NCI-H1048 (cell line): ENCODE measurements around the gene PPP1R15B.

ENCODE experiments used
- DNase-seq: peaks from one replicate; lab custom pipeline; 2025; lab: John Stamatoyannopoulos, UW

The PPP1R15B gene

DNA sequence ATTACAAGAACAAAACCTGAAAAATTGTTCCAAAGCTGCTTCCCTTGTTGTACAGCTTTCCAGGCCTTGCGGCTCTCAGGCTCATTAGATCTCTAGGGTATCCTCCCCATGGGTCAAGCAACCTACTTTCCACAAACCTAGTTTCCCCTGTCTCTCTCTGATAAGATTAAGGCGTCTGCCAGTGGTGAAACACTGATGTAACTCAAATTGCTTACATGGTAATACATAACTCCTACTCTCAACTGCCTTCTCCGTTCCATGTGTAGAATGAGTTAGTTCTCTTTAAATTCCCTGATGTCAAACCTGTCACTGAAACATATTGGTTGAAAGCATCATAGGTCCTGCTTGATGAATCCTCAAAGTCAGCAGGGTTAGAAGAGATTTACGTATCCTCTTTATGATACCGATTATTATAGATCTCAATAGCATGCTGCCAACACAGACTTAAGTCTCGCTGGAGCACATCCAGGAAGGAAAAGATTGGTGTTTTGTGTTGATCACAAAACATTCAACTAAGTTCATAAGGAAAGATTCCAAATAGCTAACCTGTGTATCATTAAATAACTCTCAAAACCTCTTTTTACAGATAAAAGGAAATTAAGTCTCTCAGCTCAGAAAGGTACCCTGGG, 10.6 kb downstream of the PPP1R15B start:
- DNase-seq: no peak

DNA sequence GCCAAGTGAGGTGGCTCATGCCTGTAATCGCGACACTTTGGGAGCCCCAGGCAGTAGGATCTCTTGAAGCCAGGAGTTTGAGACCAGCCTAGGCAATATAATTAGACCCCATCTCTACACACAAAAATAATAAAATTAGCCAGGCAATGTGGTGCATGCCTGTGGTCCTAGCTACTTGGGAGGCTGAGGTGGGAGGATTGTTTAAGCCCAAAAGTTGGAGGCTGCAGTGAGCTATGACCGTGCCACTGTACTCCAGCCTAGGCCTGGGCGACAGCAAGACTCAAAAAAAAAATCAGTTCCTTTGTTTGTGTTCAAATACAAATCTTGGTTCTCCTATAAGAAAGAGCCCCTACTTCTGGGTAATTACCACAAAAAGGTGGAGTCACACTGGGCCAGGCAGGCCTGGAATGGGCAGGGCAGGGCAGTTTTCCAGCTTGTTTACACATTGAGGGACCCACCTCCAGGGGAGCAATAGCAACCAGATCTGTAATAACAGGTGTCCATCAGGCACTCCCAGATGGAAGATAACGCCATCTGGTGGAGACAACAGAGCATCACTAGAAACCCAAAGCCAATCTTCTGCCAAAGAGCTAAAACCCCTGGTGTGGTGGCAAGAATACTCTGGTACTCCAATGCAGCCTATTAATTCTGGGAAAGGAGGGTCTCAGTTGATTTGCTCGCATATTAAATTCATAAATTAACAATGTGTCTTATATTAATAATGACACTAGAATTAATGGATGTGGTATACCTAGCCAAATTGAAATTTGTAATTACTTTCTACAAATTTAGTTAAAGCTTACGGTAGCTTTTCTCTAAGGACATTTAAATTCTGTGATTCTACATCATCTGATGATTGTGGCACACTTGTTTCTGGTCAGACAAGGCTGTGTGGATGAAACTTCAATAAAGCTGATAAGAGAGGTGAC, 13.2 kb downstream of the PPP1R15B start:
- peak; percentile 89 for DNase-seq

DNA sequence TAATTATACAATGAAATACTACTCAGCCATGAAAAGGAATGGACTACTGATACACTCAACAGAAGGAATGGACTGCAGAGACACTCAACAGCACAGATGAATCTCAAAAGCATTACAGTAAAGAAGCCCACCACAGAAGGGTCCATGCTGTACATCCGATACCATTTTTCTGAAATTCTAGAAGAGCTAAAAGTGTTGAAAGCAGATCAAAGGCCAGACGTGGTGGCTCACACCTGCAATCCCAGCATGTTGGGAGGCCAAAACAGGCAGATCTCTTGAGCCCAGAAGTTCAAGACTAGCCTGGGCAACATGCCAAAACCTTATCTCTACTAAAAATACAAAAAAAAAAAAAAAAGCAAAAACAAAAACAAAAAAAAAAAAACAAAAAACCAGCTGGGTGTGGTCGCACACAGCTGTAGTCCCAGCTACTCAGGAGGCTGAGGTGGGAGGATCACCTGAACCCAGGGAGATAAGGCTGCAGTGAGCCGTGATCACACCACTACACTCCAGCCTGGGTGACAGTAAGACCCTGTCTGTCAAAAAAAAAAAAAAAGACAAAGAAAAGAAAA, 15.5 kb downstream of the PPP1R15B start:
- no peak for DNase-seq

DNA sequence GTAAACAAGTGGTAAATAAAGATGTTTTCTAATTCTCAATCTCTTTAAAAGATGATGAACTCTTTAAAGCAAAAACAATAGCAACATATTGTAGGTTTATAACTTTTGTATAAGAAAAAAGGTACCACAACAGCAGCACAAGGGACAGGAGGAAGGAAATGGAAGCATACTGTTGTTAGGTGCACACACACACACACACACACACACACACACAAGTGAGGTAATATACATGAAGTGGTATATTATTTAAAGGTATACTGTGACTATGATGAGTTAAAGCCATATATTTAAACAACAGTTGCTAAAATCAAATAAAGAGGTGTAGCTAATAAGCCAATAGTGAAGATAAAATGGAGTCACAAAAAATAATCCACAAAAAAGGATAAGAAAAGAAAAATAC, 20.0 kb downstream of the PPP1R15B start:
- no peak for DNase-seq

DNA sequence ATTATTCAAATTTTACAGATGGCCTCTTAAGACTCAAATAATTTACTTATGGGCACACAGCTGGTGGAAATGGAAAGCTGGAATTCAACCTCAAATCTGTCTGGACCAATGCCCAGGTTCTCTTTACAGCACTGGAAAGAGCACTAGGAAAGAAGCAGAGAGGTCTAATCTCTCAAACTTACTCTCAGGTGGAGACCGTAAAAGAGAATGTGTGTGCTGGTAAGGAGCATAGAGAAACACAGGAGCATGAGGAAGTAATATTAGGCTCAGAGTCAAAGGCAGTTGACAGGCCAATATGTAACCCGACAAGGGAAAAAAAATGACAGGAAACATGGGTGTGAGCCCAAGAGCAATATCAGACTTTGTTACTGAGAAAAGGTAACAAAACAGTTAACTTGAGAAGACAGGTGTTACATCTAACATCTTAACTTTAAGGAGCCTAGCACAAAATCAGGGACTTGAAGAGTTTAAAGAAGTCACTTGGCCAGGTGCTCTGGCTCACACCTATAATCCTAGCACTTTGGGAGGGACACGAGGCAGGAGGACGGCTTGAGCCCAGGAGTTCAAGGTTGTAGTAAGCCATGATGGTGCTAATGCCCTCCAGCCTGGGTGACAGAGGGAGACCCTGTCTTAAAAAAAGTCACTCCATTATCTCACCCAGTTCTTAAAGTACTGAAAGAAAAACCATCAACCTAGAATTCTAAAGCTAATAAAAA, 20.7 kb downstream of the PPP1R15B start:
- no peak for DNase-seq

DNA sequence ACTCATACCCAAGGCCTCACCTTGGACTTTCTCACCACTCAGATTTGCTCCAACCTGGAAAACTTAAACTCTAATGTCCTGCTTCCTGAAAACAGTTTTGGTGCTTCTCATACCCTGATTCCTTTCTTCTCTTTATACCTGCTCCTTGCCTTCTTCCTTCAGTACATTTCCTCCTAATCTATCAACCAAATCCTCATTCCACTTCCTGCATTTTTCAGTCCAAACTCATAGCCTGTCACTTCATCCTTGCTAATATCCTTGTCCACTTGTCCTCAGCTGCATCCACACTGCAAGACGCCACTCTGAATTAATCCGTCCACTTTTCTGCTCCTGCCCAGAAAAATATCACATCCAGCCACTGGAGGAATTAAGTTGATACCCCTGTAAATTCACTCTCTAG, 25.9 kb downstream of the PPP1R15B start:
- no peak for DNase-seq

DNA sequence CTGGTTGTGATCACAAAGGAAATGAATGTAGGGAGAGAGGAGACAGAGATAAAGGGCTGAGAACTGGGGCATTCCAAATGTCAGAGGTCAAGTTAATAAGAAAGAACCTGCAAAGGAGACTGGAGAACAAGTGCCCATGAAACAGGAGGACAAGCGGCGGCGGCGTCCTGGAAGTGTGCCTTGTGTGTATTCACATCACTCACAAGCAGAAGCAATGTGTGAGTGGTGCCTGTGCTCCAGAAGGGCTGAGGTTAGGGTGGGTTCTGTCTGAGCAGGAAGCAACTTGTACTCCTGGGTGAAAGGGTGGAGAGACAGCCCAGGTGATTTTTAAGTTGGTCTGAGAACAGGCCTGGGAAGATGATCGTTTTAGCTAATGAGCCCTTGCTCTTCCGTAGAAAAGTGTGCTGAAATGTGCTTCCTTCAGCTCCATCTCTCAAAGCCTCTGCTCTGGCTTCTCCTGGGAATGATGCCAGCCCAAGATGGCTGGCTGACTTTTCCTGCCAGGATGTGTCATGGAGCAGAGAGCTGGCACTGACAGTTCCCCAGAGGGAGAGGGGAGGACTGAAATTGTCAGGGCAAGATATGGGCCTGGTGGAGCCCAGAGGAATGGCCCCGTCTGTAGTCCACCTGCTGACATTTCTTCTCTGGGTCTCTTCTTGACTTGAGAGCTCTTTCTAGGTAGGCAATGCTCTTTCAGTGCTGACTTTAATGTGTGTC, 26.8 kb downstream of the PPP1R15B start:
- DNase-seq: no peak

DNA sequence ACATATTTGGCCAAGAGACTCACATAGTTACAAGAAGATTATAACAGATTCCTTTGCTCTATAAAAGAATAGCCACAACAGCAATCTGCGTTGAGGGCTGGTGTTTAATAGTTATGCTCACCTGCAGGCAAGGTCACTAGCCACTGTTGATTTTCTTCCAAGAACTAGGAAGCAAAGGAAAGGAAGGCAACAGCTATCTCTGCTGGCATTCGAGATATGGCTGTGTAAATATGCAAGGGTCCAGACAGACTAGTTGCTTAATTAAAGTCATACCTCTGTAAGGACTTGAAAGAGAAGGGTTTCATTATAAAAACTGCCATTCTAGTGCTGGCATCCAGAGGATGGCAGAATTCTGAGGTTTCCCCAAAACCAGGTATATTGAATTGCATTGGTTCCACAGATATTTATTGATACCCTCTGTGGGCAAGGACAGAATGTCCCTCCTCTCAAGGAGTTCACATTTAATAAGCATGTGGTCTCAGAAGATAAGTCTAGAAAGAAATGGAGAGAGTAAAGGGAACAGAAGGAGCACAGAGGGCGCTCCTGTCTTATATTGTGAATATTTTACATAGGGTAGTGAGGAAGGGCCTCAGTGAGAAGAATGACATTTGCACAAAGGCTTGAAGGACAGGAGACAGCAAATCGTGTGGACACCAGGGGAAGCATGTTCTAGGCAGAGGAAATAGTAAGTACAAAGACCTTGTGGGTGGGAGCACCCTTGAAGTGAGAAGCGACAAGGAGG, 28.3 kb downstream of the PPP1R15B start:
- DNase-seq: no peak

DNA sequence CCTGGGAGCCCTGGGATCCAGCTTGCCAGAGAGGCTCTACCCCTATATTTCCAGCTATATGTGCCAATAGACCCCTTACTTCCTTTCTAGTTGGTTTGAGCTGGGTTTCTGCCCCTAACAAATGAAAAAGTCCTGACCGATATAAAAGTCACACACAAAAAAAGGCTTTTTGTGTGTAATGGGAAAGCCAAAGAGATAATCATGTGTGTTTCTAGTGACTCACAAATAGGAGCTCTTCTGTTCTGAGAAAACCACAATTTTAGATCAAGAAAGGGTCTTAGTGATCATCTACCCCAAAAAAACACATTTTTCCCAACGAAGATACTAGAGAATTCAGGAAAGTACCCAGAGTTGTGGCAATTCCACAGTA, 28.9 kb downstream of the PPP1R15B start:
- DNase-seq: no peak

DNA sequence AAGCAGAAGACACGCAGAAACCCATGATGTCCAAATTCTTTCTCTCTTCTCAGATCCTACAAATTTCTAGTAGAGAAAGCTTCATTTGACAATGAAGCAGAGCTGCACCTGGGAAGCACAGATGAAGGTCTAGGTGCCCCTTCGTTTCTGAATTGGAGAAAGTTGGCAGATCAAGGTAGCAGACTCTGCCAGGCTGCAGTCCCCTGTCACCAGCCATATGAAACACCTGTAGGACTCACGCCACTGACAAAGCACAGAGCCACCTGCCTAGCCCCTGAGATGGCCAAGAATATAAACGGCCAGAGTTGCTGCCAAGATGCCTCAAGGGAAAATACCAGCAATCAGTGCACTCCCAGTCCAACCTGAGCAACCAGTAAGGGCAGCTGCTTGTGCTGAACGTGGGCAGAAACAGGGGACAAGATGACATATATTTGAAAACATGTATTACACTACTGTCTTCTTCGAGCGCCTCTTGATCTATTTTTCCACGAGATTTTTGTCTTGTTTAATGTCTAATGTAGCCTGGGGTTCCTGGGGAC, 31.3 kb downstream of the PPP1R15B start:
- no peak for DNase-seq

DNA sequence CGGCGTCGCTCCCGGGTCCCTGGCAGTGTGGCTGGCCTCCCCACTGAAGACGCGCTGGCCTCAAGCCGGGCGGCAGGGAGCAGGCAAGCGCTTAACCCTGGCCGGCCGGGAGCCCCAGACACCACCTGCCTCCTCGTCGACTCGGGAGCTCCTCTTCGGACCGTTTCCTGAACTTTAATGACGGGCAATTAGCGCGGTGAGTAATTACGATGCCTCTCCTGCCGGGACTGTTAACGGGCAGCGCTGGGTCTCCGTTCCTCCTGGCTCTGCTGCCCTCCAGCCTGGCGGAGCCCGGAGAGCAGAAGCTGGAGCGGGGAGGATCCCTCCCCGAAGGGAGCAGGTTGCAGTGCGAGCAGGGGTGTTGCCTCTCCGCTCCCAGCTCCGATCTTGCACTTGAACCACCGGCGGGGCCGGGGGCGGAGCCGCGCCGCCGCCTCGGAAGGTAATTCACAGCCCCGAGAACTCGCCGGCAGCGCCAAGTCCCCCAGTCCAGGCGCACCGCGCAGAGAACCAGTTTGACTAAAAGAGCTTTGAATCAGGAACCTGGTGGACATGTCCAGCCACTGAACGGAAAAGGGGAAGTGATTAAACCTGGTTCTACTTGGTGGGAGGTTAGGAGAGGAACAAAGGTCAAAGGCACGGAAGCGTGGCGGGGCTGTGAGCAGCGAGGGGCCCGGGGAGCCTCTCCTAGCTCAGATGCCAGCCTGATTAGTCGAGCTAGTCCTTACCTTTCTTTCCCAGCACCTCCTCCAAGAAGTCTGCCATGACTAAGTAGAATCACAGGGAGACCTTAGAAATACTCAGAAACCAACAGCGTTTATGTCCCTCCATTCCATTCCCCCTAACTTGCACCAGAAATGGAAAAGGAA, 33.6 kb downstream of the PPP1R15B start:
- no peak for DNase-seq

DNA sequence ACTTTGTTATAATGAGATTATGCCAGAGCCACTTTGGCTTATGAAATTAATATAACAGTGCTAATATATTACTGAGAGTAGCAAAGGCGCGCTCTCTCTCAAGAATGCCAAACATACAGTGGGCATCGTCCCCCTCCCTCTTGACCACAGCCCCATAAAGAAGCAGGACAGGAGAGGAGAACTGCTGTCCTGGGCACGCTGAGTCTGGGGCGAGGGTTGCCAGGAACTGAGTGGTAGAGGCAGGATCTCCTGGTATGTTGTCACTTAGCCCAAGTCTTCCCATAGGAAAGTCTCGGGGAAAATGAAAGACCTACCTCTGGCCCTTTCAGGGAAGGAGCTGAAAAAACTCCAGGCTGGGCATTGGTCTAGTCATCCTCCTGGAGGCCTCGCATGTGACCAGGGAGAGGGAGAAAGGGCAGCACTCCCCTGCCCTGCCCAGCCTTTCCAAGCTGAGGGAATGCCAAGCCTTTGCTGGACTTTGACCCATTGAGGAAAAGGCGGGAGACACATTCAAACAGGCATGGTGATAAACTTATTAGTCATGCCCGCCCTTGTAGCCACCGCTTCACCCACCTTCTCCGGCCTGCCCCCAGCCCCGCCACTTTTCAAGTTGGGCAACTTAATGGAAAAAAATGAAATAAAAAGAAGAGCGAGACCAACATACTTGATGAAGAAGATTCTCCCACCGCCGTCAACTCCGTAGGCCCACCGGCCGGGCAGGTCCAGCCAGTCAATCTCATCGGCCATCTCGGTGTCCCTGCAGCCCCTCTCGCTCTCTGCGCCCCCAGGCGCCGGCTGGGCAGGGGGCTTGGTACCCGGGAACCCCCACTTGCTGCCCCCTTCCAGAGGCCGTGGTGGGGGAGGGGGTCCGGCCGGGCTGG, 34.5 kb downstream of the PPP1R15B start:
- DNase-seq: no peak

DNA sequence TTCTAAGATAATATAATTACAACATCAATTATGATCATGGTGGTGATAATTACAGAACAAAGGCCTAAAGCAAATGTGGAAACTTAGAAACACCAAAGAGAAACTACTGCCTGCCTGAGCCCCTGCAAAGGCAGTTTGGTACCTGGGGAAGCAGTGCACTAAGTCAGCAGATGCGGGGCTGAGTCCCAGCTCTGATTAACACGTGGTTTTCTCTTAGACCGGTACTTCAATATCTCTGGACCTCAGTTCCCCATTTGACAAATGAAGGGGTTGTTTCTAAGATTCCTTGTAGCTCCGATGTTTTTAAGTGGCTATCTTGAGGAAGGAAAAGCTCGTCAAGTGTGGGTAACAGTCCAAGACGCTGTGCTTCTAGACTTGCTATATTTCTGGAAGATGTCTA, 35.2 kb downstream of the PPP1R15B start:
- DNase-seq: no peak

DNA sequence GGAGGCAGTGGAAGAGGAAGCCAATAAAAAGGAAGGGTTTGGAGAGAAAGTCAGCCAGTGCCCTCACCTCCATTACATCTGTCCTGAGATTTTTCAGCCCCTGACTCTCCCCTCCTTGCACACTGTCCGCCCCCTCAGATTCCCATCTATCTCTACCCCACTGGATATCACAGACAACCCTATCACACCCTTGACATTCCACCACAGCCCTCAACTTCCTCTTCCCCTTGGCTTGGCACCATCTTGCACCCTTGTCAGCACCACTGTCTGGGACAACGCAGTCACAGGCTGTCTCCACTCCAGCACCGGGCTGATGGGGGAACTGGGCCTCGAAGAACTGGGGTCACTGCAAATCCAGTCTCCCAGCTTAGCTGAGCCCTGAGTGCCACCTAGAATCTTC, 37.7 kb downstream of the PPP1R15B start:
- DNase-seq: no peak

DNA sequence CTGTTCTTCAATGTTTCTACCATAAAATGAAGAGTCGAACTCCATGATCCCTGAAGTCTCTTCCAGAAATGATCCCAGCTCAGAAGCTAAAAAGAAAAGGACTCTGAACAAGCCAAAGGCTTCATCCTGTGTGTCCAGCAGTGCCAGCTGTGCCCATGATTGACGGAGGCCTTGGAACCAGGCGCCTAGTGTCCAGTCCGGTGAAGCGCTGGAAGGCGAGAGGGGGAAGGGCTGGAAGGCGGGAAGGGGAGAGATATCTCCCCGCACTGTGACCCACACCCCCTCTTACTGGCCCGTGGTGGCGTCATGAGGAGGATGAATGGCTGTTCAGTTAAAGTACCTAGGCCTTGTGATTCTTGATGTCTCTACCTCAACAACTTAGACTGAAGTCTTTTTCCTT, 41.4 kb downstream of the PPP1R15B start:
- no peak for DNase-seq

DNA sequence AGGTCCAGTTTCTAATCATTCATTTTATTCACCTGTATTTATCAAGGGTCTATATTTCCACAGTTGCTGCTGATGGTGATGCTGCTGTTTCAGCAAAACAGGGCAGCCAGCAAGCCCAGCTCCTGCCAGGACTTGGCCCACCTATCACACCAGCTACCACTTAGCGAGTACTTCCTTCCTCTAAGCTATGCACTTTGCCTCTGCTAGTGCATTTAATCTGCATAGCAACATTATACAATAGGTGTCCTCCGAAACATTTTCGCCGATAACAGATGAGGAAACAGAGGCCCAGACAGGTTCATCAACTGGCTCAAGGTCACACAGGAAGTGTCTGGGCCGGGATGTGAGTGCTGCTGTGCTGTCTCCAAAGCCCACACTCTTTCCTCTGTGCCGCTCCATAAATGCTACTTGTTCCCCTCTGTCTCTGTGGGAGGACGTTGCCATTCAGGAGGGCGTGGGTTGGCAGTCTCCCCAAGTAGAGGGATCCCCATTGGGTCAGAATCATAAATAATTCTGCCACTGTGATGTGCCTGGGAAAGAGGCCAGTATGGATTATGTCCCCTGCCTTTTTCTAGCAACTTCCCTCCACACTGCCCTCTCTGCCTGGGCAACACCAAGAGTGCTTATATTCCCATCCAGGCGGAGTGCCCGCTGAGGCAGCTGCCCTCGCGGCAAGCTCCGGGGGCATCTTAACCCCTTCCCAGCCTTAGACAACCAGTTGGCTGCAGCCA, 42.5 kb downstream of the PPP1R15B start:
- no peak for DNase-seq

DNA sequence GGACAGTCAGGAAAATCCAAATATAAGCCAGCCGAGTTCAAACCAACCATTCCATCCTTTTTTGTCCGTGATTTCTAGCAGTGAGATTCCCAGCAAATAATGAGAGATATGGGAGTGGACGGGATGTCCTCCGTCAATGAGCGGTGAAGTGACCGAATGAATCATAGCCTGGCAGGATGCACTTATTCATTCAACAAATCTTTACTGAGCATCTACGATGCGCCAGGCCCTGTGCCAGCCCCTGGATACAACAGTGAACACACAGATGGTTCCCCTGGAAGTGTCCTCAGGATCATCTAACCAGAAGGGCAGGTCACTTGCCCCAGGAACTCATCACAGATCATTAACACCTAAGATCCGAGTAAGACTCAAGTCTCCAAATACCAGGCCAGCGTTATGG, 43.7 kb downstream of the PPP1R15B start:
- no peak for DNase-seq

DNA sequence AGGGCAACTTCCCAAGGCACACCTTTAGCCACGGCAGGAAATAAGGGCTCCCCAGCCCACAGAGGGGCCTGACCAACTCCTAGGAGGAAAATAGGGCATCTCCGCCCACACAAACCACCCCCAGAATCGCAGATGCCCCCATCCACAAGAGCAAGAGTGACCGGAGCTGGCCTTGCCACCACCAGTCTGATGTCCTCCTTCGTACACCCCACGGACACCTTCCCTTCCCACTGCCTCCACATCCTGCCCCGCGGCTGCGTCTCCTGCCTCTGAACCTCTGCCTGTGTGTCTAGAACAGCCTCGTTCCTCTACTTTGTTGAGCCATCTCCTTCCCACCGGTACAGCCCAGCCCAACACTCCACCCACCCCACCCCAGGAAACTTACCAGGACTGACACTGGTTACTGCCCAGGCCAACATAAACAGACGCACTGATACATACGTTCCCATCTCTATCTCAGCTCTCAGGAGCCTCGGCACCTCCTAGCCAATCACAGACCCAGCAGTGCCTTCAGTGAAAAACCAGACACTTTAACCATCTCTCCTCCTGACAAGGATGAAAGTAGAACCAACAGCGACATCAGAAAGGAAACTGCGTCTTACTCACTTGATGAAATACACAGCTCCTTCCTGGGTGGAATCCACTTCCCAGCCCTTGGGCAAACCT, 44.3 kb downstream of the PPP1R15B start:
- DNase-seq: no peak
